CD4-positive, alpha-beta T cell treated with Interleukin-4 for 1 hour (primary cell): ENCODE measurements around the gene TCP11L2.
"Not testable (repeated sequence)": the region's sequence is repeated elsewhere in the genome, so short reads cannot be mapped to it uniquely, and the experiment has no call there.

Experiments used
- DNase-seq, 2 donors: peaks; one replicate each; pipeline ENCODE4 v3.0.0-alpha.2; 2020 to 2022

The TCP11L2 gene

DNA sequence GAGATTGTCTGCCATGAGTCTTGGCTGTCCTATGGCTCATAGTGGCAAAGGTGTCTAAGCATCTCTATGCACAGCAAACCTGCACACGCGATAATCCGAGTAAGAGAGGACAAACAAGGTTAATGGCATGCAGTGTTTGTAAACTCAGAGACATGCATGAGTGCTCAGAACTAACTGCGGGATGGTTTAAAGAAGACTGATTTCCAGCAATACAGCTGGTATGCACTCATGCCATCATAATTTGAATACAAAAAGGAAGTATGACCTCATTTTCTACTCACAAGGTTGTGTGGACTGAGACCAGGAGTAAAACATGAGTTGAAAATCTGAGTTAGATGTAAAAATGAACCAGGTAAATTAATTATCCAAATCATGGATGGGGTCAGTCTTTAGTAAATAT, 16.6 kb upstream of the TCP11L2 start:
- DNase-seq = no peak

DNA sequence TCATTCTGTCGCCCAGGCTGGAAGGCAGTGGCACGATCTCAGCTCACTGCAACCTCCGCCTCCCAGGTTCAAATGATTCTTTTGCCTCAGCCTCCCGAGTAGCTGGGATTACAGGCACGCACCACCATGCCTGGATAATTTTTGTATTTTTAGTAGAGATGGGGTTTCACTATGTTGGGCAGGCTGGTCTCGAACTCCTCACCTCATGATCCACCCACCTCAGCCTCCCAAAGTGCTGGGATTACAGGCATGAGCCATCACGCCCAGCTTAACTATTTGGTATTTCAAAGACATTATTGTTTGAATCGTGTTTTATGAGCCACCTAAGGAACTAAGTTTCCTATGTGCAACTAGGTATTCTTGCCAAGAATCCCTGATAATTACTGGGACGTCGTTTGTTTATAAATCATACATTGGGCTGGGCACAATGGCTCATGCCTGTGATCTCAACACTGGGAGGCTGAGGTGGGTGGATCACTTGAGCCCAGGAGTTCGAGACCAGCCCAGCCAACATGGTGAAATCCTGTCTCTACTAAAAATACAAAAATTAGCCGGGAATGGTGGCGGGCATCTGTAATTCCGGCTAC, 15.9 kb upstream of the TCP11L2 start:
- not testable (repeated sequence) for DNase-seq

DNA sequence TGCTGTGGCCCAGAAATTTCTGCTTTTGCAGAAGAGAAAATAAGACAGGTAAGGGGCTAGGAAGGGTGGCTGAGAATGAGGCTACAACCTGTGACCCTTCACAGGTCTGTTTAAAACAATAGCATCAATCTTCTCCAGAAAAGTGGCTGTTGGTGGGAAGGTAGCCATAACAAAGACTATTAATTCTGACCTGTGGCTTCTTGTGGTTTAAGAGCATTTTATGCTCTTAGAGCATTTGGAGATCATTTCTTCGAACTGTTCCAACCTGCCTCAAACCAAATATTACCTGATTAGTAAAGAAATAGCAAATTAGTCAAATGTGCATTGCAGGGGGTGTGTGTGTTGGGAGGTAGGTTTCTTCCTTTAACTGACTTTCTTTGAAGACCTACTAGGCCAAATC, 15.2 kb upstream of the TCP11L2 start:
- no peak for DNase-seq

DNA sequence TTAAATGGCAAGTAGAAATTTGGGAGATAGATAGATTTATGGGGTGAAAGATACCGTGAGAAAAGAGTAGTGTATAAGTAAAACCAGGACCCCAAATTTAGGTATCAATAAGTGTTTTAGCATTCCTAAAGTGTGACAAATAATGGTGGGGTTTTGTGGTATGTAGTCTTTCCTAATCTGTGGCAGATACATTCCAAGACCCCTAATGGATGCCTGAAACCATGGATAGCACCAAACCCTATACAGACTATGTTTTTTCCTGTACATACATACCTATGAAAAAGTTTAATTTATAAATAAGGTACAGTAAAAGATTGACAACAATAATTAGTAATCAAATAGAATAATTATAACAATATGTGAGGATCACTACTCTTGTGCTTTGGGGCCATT, 14.4 kb upstream of the TCP11L2 start:
- DNase-seq = no peak

- peak in 1 of 2 donors; percentile 30 for DNase-seq
These were observed 13.9 kb upstream of the TCP11L2 start for GRCh38 chr12:106288494-106289195.

DNA sequence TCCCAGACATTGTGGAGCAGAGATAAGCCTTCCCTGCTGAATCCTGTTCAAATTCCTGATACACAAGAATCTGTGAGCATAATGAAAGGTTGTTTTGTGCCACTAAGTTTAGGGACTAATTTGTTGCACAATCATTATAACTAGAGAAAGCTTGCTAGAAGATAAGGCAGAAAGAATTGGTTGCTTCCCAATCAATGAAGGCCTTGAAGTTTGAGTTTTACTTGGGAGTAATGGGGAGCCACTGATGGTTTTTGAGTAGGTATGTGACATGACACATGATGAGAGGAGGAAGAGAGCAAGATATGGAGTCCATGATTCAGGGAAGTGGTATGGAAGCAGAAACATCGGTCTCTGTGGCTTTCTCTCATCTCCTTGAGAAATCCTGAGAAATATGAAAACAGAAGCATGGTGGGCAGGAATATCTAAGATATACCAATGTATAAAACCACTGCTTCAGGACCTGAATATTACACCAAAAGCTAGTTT, 13.3 kb upstream of the TCP11L2 start:
- DNase-seq = no peak

GRCh38 chr12:106290666-106291065, 11.9 kb upstream of the TCP11L2 start:
- no peak for DNase-seq

DNA sequence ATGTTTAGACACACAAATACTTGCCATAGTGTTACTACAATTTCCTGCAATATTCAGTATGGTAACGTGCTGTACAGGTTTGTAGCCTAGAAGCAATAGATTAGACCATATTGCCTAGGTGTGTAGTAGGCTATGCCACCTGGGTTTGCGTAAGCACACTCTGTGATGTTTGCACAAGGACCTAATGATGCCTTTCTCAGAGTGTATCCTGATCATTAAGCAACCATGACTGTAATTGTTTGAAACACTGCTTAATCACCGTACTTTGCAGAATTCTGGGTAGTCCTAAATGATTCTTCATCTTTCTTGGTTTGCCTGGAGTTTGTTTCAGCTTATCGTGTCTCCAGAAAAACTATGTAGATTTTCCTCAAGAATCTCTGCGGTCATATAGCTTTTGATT, 11.2 kb upstream of the TCP11L2 start:
- no peak for DNase-seq

DNA sequence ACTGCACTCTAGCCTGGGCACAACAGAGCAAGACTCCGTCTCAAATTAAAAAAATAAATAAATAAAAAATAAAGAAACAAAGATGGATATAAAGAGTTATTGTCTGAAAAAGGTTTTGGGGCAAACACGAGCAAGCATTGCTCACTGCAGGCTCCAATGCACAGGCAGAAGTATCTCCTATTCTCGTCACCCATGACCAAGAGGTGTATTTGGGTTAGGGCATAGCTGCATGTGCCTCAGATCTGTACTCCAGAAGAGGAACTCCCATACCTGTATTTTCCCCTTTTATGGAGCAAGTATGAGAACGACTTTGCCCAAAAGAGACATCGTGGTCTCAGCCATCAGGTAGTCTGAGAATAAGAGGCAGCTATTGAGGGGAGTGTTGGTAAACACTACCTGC, 10.2 kb upstream of the TCP11L2 start:
- no peak for DNase-seq

GRCh38 chr12:106296179-106296877, 6.2 kb upstream of the TCP11L2 start:
- no peak for DNase-seq

DNA sequence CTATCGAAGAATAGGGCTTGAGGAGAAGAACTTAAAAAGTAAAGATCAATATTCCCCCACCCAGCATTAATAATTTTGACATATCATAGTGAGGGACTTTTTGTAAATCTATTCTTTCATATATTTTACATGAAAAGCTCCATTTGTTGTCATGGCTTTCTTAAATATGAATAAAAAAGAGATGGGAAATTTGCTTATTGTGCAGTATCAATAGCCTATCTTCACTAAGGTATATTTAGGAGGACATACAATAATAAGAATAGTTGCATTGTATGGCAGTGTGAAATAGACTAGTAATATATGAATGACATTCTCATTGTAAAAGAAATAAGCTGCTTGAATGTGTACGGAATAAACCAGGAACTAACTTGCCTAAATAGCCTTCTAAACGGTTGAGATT, 5.5 kb upstream of the TCP11L2 start:
- DNase-seq = no peak

- no peak for DNase-seq
These were observed 4.9 kb upstream of the TCP11L2 start for GRCh38 chr12:106297681-106298080.

GRCh38 chr12:106299202-106299774, 3.2 kb upstream of the TCP11L2 start:
- DNase-seq = no peak

- DNase-seq = no peak
These were observed 1.8 kb upstream of the TCP11L2 start for GRCh38 chr12:106300761-106301160.

- no peak for DNase-seq
These were observed 1.3 kb upstream of the TCP11L2 start for GRCh38 chr12:106301241-106301610.

GRCh38 chr12:106301611-106302321, 767 bp upstream of the TCP11L2 start:
- peak; percentile 79 to 87 for DNase-seq

GRCh38 chr12:106303202-106303820, 778 bp downstream of the TCP11L2 start:
- DNase-seq = peak; percentile 95 to 96

- DNase-seq = peak in 1 of 2 donors; percentile 25
These were observed 1.5 kb downstream of the TCP11L2 start for GRCh38 chr12:106304001-106304421.

DNA sequence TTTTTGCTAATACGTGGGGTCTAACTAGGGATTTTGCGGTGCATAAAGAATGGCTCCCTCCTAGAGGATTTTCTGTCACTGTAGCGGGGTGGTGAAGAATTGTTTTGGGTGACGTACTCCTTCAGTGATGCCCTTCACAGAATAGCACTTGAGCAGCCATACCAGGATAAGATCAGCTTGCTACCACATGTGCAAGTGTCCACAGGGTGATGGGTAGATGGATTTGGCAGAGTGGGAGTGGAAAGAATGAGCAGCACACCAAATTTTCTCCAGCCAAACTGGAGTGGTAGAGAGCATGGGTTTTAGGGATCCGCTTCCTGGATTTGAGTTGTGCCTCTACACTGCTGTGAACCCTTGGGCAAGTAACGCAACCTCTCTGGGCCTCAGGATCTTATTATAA, 2.3 kb downstream of the TCP11L2 start:
- no peak for DNase-seq

DNA sequence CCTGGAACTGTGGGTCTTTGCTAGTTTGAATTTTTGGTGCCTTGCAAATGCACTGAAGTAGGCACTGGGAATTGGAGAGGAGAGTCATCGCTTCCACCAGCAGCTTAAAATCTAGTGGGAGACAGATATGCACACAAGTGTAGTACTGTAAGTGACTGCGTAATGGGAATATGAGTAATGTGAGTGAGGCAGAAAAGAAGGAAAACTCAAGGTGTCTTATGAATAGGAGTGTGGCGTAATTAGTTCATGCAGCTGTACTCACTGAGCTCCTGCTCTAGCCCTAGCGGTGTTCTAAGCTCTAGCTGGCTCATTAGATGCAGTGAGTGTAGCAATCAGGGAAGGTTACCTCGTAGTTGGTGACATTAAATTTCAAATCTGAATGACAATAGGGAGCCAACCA, 2.8 kb downstream of the TCP11L2 start:
- no peak for DNase-seq

DNA sequence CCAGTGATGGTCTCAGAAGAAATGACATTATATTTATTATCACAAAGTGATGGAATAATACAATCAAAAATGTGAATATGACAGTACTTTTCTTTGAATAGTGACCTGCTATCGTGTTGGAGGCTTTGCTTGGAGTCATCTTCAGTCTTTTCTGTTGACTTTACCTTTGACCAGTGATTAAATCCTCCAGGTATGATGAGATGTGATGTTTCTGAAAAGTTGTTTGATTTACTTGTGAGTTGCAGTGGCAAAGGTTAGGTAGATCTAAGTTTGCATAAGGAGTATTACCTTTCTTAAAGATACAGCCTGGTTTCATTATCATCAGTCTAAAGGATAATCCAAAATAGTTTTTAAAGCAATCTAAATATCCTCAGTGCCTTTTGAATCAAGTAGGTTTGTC, 4.6 kb downstream of the TCP11L2 start:
- DNase-seq = no peak

DNA sequence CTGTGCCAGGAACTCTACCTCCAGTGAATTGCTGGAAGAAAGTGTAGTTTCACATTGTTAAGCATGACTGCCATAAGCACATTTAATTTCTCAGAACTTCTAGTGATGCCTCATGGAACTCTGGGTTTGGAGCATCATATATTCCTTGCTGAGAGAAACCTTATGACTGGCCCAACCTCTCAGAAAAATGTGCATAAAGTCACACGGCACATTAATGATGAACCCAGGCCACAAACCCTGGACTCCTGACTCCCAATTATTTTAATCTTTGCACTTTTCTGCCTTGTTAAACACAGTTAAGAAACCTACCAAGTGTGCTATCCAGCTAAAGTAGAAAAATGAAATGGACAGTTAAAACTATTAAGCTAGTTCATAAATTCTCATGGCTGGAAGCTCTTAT, 5.6 kb downstream of the TCP11L2 start:
- DNase-seq = no peak

DNA sequence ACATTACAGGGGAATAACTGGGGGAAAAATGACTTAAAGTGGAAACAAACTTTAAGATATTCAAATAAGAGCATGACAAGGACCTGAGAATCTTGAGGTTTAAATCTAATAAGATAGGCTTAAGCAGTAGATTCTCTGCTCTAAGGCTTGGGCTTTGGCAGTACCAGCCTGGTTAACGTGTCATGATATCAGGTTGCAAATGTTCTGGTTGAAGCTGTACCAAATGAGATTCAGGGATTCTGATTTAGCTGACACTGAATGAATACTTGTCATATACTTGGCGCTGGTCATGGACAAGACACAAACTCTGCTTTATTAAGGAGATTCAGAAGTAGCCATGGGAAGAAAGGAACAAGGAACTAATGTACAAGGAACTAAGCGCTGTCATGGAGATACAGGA, 6.1 kb downstream of the TCP11L2 start:
- no peak for DNase-seq
